ENCODE results near the gene INHBB. TPM values are rescaled to one million over a fixed set of nuclear protein-coding genes. Genes with fewer than 3 reads are reported as not detected.

The INHBB gene
- total and polyA plus RNA-seq, 9 of the 15 experiments (the other 6 are each of a cell fraction or from before 2014, with no cell fraction given): not detected

DNA sequence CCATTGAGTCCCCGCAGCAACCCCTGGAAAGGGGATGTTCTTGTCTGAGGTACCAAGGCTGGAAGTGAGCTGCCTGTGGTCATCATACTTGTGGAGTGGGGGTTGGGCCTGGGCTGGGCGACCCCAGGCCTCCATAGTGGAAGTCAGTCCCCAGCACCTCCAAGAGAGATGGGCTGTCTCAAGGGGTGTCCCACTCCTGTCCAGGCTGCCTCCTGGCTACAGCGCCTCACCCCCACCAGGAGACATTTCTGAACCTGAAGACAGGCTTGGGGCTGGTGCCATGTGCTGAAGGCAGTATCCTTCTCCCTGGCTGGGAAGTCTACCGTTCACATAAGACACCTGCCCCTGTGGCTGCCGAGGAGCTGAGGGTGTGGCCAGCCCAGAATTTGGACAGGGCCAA lies 28.9 kb downstream of the INHBB start:
- BruUV-seq (replicated peaks): no TSS peak
- H3K4me3 ChIP-seq: no peak overlapping the region
- no peak; the same call in 2 of the 3 replicates for ATAC-seq
- H3K9me1 ChIP-seq (ENCODE audit: control insufficient read depth, insufficient read depth, low read length): no peaks in the 10 kb centered on the region
- peaks cover 2 to 67% of the 10 kb centered on the region in 2 experiments; a peak in 3 of 5 replicates for H3K27me3 ChIP-seq (ENCODE audit: control insufficient read depth in 2 of 2, insufficient read depth in 2 of 2, low read length in 2 of 2)
- CTCF ChIA-PET (ENCODE audit: low intra/inter-chr PET ratio): no interaction called here
- H3K4me2 ChIP-seq (ENCODE audit: insufficient read depth, low read length): no peak overlapping the region
- DNase-seq (ENCODE audit: extremely low read depth in 1 of 4, low spot score in 3 of 4): no peak
- intact Hi-C loops (cut with micrococcal nuclease): no loop called here
- peaks cover 10% of the 10 kb centered on the region for H4K20me1 ChIP-seq (replicated peaks; ENCODE audit: control insufficient read depth, insufficient read depth, low read length)
- TF ChIP-seq TAL1 (IDR thresholded peaks at IDR 0.05): no peak
- TF ChIP-seq ETV6 (IDR thresholded peaks at IDR 0.05; ENCODE audit: borderline replicate concordance in 1 of 2, low read depth in 2 of 2, low read length in 1 of 2): no peak
- no peak for TF ChIP-seq ETV6 (CRISPR knock-in tag; IDR thresholded peaks at IDR 0.05; ENCODE audit: borderline replicate concordance)
- no peak for TF ChIP-seq MAFG (tag; conservative IDR thresholded peaks at IDR 0.05)
- TF ChIP-seq ZNF263 (CRISPR knock-in tag; IDR thresholded peaks at IDR 0.05; ENCODE audit: borderline replicate concordance): no peak
- TF ChIP-seq, protein P1, sequence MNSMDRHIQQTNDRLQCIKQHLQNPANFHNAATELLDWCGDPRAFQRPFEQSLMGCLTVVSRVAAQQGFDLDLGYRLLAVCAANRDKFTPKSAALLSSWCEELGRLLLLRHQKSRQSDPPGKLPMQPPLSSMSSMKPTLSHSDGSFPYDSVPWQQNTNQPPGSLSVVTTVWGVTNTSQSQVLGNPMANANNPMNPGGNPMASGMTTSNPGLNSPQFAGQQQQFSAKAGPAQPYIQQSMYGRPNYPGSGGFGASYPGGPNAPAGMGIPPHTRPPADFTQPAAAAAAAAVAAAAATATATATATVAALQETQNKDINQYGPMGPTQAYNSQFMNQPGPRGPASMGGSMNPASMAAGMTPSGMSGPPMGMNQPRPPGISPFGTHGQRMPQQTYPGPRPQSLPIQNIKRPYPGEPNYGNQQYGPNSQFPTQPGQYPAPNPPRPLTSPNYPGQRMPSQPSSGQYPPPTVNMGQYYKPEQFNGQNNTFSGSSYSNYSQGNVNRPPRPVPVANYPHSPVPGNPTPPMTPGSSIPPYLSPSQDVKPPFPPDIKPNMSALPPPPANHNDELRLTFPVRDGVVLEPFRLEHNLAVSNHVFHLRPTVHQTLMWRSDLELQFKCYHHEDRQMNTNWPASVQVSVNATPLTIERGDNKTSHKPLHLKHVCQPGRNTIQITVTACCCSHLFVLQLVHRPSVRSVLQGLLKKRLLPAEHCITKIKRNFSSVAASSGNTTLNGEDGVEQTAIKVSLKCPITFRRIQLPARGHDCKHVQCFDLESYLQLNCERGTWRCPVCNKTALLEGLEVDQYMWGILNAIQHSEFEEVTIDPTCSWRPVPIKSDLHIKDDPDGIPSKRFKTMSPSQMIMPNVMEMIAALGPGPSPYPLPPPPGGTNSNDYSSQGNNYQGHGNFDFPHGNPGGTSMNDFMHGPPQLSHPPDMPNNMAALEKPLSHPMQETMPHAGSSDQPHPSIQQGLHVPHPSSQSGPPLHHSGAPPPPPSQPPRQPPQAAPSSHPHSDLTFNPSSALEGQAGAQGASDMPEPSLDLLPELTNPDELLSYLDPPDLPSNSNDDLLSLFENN (IDR thresholded peaks at IDR 0.05; ENCODE audit: low read depth in 2 of 2, low read length in 2 of 2): no peak
- no peak for TF ChIP-seq THRAP3 (IDR thresholded peaks at IDR 0.05; ENCODE audit: borderline replicate concordance)
- TF ChIP-seq ZFP30 (CRISPR knock-in tag; IDR thresholded peaks at IDR 0.05; ENCODE audit: borderline replicate concordance): no peak
- no peak for TF ChIP-seq YY1 (IDR thresholded peaks at IDR 0.05; ENCODE audit: borderline replicate concordance in 1 of 3, control insufficient read depth in 1 of 3, extremely low read depth in 1 of 3, insufficient read depth in 3 of 3, insufficient read length in 1 of 3, insufficient replicate concordance in 2 of 3, low read depth in 1 of 3, low read length in 2 of 3)
- no peak overlapping the region for H3K27ac ChIP-seq (ENCODE audit: extremely low read depth, low read depth, low read length)
- WGBS (ENCODE audit: insufficient coverage, low coverage, missing lambda C conversion rate): 2% methylated on average over 4 of the region's 5 CpGs
- H3K36me3 ChIP-seq (ENCODE audit: control insufficient read depth, insufficient read depth, low read length): no peaks in the 10 kb centered on the region
- no peaks in the 10 kb centered on the region for H3K79me2 ChIP-seq (ENCODE audit: control insufficient read depth, insufficient read depth, low read length)
- H3K9ac ChIP-seq (ENCODE audit: insufficient read depth in 1 of 2, low read depth in 2 of 2, low read length in 2 of 2): no peak overlapping the region
- H3K9me3 ChIP-seq (replicated peaks; ENCODE audit: control insufficient read depth, insufficient read depth, low read depth, low read length): no peaks in the 10 kb centered on the region
- in situ Hi-C loops (cut with MboI): no loop called here
- H2AFZ ChIP-seq (ENCODE audit: low read depth, low read length): no peak overlapping the region
- POLR2A ChIA-PET: interaction anchor here (0.6 to 1.1 kb wide), 2 partner anchors 8 to 9 kb away, joined by 3 read pairs; no protein-coding TSS in a partner anchor
- H3K4me1 ChIP-seq (replicated peaks in 1 of 2; ENCODE audit: control insufficient read depth in 2 of 2, insufficient read depth in 2 of 2, low read length in 2 of 2): no peaks in the 10 kb centered on the region
- no peak for FAIRE-seq

Data from K562 (cell line).